HG02884 (cell line): ENCODE measurements around the gene SLC7A11.
A peak's percentile ranks its signal among the peaks of the same experiment; 100 is the strongest.
"Not testable (repeated sequence)": the region's sequence is repeated elsewhere in the genome, so short reads cannot be mapped to it uniquely, and the experiment has no call there.

ENCODE experiments used
- ATAC-seq: cut with Tn5 transposase; IDR thresholded peaks from one replicate; pipeline ENCODE4 v1.9.1; 2021; ENCODE audit warnings: mild to moderate bottlenecking, moderate library complexity; ENCODE audit not compliant: unreplicated experiment

SLC7A11 gene

GRCh38 chr4:138210576-138210975, 31.6 kb downstream of the SLC7A11 start:
- not testable (repeated sequence) for ATAC-seq

- no peak for ATAC-seq
Observed at GRCh38 chr4:138209094-138209493, 33.1 kb downstream of the SLC7A11 start.

- no peak for ATAC-seq
Observed at GRCh38 chr4:138205531-138206233, 36.5 kb downstream of the SLC7A11 start.

- ATAC-seq, result no peak
Observed at GRCh38 chr4:138204507-138204906, 37.6 kb downstream of the SLC7A11 start.

- ATAC-seq, result no peak
Observed at GRCh38 chr4:138202686-138203085, 39.5 kb downstream of the SLC7A11 start.

- ATAC-seq, result peak; percentile 46
Observed at GRCh38 chr4:138200236-138200590, 41.9 kb downstream of the SLC7A11 start.

- peak; percentile 51 for ATAC-seq
Observed at GRCh38 chr4:138199568-138200235, 42.4 kb downstream of the SLC7A11 start.

- ATAC-seq, result no peak
Observed at GRCh38 chr4:138196153-138196552, 46.0 kb downstream of the SLC7A11 start.

- ATAC-seq, result no peak
Observed at GRCh38 chr4:138193963-138194362, 48.2 kb downstream of the SLC7A11 start.

- ATAC-seq, result peak; percentile 25
Observed at GRCh38 chr4:138192113-138192512, 50.0 kb downstream of the SLC7A11 start.

GRCh38 chr4:138190452-138190858, 51.7 kb downstream of the SLC7A11 start:
- peak; percentile 99 for ATAC-seq

- no peak for ATAC-seq
Observed at GRCh38 chr4:138189206-138189605, 52.9 kb downstream of the SLC7A11 start.

GRCh38 chr4:138188406-138189084, 53.6 kb downstream of the SLC7A11 start:
- ATAC-seq, result no peak

GRCh38 chr4:138185859-138186645, 56.1 kb downstream of the SLC7A11 start:
- ATAC-seq, result no peak

GRCh38 chr4:138184886-138185285, 57.3 kb downstream of the SLC7A11 start:
- ATAC-seq, result no peak

GRCh38 chr4:138182838-138183426, 59.2 kb downstream of the SLC7A11 start:
- peak; percentile 62 for ATAC-seq

- ATAC-seq, result no peak
Observed at GRCh38 chr4:138181287-138181686, 60.9 kb downstream of the SLC7A11 start.

GRCh38 chr4:138178566-138178965, 63.6 kb downstream of the SLC7A11 start:
- no peak for ATAC-seq

GRCh38 chr4:138177278-138177968, 64.7 kb downstream of the SLC7A11 start:
- peak; percentile 79 for ATAC-seq
